ENCODE results near the gene ZC3H7B. TPM values are rescaled to one million over a fixed set of nuclear protein-coding genes. Genes with fewer than 3 reads are reported as not detected.
"Not testable (repeated sequence)": the region's sequence is repeated elsewhere in the genome, so short reads cannot be mapped to it uniquely, and the experiment has no call there.

Gene ZC3H7B
- total RNA-seq, 1 donor from 2014 or later: 69.2 TPM

GRCh38 chr22:41290262-41291221 lies 10.8 kb upstream of the ZC3H7B start:
- H3K27me3 Mint-ChIP-seq (ENCODE audit: unreplicated experiment): peaks cover 7% of the 10 kb centered on the region
- no peak for TF ChIP-seq CTCF (IDR thresholded peaks at IDR 0.05; ENCODE audit: unreplicated experiment)
- H3K4me1 Mint-ChIP-seq (ENCODE audit: unreplicated experiment): peaks cover 19% of the 10 kb centered on the region
- no peak overlapping the region for H3K4me3 Mint-ChIP-seq (ENCODE audit: unreplicated experiment)
- no peak for DNase-seq (ENCODE audit: low spot score)
- no peak overlapping the region for H3K27ac Mint-ChIP-seq (ENCODE audit: unreplicated experiment)
- no peaks in the 10 kb centered on the region for H3K9me3 Mint-ChIP-seq (ENCODE audit: unreplicated experiment)
- H3K36me3 Mint-ChIP-seq (ENCODE audit: low read depth, unreplicated experiment): peaks cover 5% of the 10 kb centered on the region

- not testable (repeated sequence) for H3K9me3 Mint-ChIP-seq (ENCODE audit: unreplicated experiment); H3K27ac Mint-ChIP-seq (ENCODE audit: unreplicated experiment); H3K36me3 Mint-ChIP-seq (ENCODE audit: low read depth, unreplicated experiment); H3K27me3 Mint-ChIP-seq (ENCODE audit: unreplicated experiment); H3K4me3 Mint-ChIP-seq (ENCODE audit: unreplicated experiment); H3K4me1 Mint-ChIP-seq (ENCODE audit: unreplicated experiment)
- peak; percentile 19 for DNase-seq (ENCODE audit: low spot score)
Observed at GRCh38 chr22:41294816-41295215, 6.5 kb upstream of the ZC3H7B start.

- Mint-ChIP-seq H3K36me3 (ENCODE audit: low read depth, unreplicated experiment) (peaks cover 3% of the 10 kb centered on the region), H3K27me3 (ENCODE audit: unreplicated experiment) (no peaks in the 10 kb centered on the region), H3K9me3 (ENCODE audit: unreplicated experiment) (no peaks in the 10 kb centered on the region), H3K4me3 (ENCODE audit: unreplicated experiment) (no peak overlapping the region), H3K4me1 (ENCODE audit: unreplicated experiment) (peaks cover 4% of the 10 kb centered on the region), H3K27ac (ENCODE audit: unreplicated experiment) (no peak overlapping the region)
- DNase-seq (ENCODE audit: low spot score): no peak
- no peak for TF ChIP-seq CTCF (IDR thresholded peaks at IDR 0.05; ENCODE audit: unreplicated experiment)
Observed at GRCh38 chr22:41296826-41297667, 4.3 kb upstream of the ZC3H7B start.

GRCh38 chr22:41300661-41301060 lies 664 bp upstream of the ZC3H7B start:
- Mint-ChIP-seq H3K9me3 (ENCODE audit: unreplicated experiment) (no peaks in the 10 kb centered on the region), H3K36me3 (ENCODE audit: low read depth, unreplicated experiment) (peaks cover 9% of the 10 kb centered on the region), H3K4me1 (ENCODE audit: unreplicated experiment) (peaks cover 13% of the 10 kb centered on the region), H3K4me3 (ENCODE audit: unreplicated experiment) (peak overlapping the region; percentile 88), H3K27ac (ENCODE audit: unreplicated experiment) (peak overlapping the region; percentile 53), H3K27me3 (ENCODE audit: unreplicated experiment) (peaks cover 4% of the 10 kb centered on the region)
- TF ChIP-seq CTCF (IDR thresholded peaks at IDR 0.05; ENCODE audit: unreplicated experiment): no peak
- DNase-seq (ENCODE audit: low spot score): no peak

GRCh38 chr22:41302021-41302767 lies 869 bp downstream of the ZC3H7B start:
- Mint-ChIP-seq H3K9me3 (ENCODE audit: unreplicated experiment) (no peaks in the 10 kb centered on the region), H3K4me3 (ENCODE audit: unreplicated experiment) (peak overlapping the region; percentile 95), H3K36me3 (ENCODE audit: low read depth, unreplicated experiment) (peaks cover 9% of the 10 kb centered on the region), H3K27me3 (ENCODE audit: unreplicated experiment) (peaks cover 6% of the 10 kb centered on the region), H3K27ac (ENCODE audit: unreplicated experiment) (peak overlapping the region; percentile 36), H3K4me1 (ENCODE audit: unreplicated experiment) (peaks cover 14% of the 10 kb centered on the region)
- TF ChIP-seq CTCF (IDR thresholded peaks at IDR 0.05; ENCODE audit: unreplicated experiment): no peak
- peak; percentile 53 for DNase-seq (ENCODE audit: low spot score)

Measured in endothelial cell (in vitro differentiated cells).